KG1 (cell line): Measurements from ENCODE around the gene CNOT9.

Experiments
- DNase-seq: peaks from one replicate; lab custom pipeline; 2025; lab: John Stamatoyannopoulos, UW

Gene CNOT9

GRCh38 chr2:218644721-218645120 lies 76.1 kb downstream of the CNOT9 start:
- no peak for DNase-seq

GRCh38 chr2:218645126-218645525 lies 76.5 kb downstream of the CNOT9 start:
- no peak for DNase-seq
